ENCODE results near the gene CUX1. TPM values are rescaled to one million over a fixed set of nuclear protein-coding genes. Genes with fewer than 3 reads are reported as not detected.

CUX1 gene
- total RNA-seq, 1 experiment from 2014 or later, result 116 TPM

DNA sequence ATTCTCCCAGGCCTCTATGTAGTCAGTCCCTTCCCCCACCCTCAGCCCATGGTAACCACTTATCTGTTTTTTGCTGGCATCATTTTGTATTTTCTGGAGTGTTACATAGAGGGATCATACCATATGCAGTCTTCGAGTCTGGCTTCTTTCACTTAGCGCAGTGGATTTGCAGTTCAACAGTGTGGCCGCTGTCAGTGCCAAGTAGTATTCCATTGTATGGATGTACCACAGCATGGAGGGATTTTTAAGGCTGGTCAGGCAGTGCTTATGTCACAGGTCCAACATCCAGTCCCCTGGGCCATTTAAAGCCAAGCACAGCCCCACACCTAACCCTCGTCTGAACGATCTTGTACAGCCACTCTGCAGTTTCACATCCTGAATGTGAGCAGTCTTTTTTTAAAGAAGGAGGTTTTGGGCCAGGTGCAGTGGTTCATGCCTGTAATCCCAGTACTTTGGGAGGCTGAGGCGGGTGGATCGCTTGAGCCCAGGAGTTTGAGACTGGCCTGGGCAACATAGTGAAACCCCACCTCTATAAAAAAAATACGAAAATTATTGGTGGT is 121.8 kb downstream of the CUX1 start:
- Mint-ChIP-seq H3K27ac (ENCODE audit: unreplicated experiment) (no peak overlapping the region), H3K27me3 (ENCODE audit: insufficient read depth, unreplicated experiment) (no peaks in the 10 kb centered on the region)
- intact Hi-C loops (cut with micrococcal nuclease; ENCODE audit: unreplicated experiment), result no loop called here

DNA sequence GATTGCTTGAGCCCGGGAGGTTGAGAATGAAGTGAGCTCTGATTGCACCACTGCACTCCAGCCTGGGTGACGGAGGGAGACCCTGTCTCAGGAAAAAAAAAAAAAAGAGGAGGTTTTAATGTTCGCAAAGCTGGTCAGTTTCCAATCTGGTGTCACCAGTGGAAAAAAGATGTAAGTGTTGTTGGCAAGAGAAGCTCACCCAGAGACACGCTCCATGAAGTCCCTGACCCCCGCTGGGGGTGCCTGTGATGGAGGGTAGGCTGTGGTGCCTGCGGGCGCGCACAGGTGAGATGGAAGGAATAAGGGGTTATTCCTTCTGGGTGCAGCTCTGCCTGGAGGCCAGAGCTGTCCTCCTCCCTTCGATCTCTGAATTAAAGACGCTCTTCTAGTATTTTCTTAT is 122.7 kb downstream of the CUX1 start:
- no peaks in the 10 kb centered on the region for H3K27me3 Mint-ChIP-seq (ENCODE audit: insufficient read depth, unreplicated experiment)
- ChIA-PET CTCF (no interaction called here), POLR2A (no interaction called here)
- no peak overlapping the region for H3K27ac Mint-ChIP-seq (ENCODE audit: unreplicated experiment)
- H3K36me3 Mint-ChIP-seq (ENCODE audit: insufficient read depth, unreplicated experiment), result peaks cover 72% of the 10 kb centered on the region
- H3K9me3 Mint-ChIP-seq (ENCODE audit: unreplicated experiment), result no peaks in the 10 kb centered on the region
- Histone ChIP-seq H3K4me1 (peaks cover 16% of the 10 kb centered on the region), H3K36me3 (ENCODE audit: control insufficient read depth, insufficient read depth, low read length) (no peaks in the 10 kb centered on the region), H3K4me3 (ENCODE audit: low read depth, low read length) (no peak overlapping the region), H3K27me3 (replicated peaks; ENCODE audit: control insufficient read depth, insufficient read depth, low read length) (no peaks in the 10 kb centered on the region), H3K9me3 (no peaks in the 10 kb centered on the region)
- no peak for DNase-seq
- peaks cover 8% of the 10 kb centered on the region for H3K4me1 Mint-ChIP-seq (ENCODE audit: low read depth, unreplicated experiment)
- intact Hi-C loops (cut with micrococcal nuclease; ENCODE audit: unreplicated experiment), result no loop called here
- no peak overlapping the region for H3K4me3 Mint-ChIP-seq (ENCODE audit: unreplicated experiment)
- no TSS peak for BruUV-seq (replicated peaks)
- TF ChIP-seq, protein P1, sequence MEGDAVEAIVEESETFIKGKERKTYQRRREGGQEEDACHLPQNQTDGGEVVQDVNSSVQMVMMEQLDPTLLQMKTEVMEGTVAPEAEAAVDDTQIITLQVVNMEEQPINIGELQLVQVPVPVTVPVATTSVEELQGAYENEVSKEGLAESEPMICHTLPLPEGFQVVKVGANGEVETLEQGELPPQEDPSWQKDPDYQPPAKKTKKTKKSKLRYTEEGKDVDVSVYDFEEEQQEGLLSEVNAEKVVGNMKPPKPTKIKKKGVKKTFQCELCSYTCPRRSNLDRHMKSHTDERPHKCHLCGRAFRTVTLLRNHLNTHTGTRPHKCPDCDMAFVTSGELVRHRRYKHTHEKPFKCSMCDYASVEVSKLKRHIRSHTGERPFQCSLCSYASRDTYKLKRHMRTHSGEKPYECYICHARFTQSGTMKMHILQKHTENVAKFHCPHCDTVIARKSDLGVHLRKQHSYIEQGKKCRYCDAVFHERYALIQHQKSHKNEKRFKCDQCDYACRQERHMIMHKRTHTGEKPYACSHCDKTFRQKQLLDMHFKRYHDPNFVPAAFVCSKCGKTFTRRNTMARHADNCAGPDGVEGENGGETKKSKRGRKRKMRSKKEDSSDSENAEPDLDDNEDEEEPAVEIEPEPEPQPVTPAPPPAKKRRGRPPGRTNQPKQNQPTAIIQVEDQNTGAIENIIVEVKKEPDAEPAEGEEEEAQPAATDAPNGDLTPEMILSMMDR (IDR thresholded peaks at IDR 0.05; ENCODE audit: insufficient read depth in 1 of 2, low read depth in 1 of 2, low read length in 1 of 2, severe bottlenecking in 1 of 2, unreplicated experiment in 1 of 2), result no peak

More for the DNA sequence above, 121.8 kb downstream of the CUX1 start:
- Mint-ChIP-seq H3K9me3 (ENCODE audit: unreplicated experiment) (no peaks in the 10 kb centered on the region), H3K36me3 (ENCODE audit: insufficient read depth, unreplicated experiment) (peaks cover 80% of the 10 kb centered on the region), H3K4me1 (ENCODE audit: low read depth, unreplicated experiment) (peaks cover 17% of the 10 kb centered on the region), H3K4me3 (ENCODE audit: unreplicated experiment) (no peak overlapping the region)
- ChIA-PET CTCF (no interaction called here), POLR2A (no interaction called here)
- H3K36me3 ChIP-seq (ENCODE audit: control insufficient read depth, insufficient read depth, low read length), result no peaks in the 10 kb centered on the region
- H3K27me3 ChIP-seq (replicated peaks; ENCODE audit: control insufficient read depth, insufficient read depth, low read length), result no peaks in the 10 kb centered on the region
- no peak for DNase-seq
- H3K4me1 ChIP-seq, result peaks cover 26% of the 10 kb centered on the region
- TF ChIP-seq, protein P1 (IDR thresholded peaks at IDR 0.05; ENCODE audit: insufficient read depth in 1 of 2, low read depth in 1 of 2, low read length in 1 of 2, severe bottlenecking in 1 of 2, unreplicated experiment in 1 of 2), result no peak
- H3K9me3 ChIP-seq, result no peaks in the 10 kb centered on the region
- BruUV-seq (replicated peaks), result no TSS peak
- no peak overlapping the region for H3K4me3 ChIP-seq (ENCODE audit: low read depth, low read length)

DNA sequence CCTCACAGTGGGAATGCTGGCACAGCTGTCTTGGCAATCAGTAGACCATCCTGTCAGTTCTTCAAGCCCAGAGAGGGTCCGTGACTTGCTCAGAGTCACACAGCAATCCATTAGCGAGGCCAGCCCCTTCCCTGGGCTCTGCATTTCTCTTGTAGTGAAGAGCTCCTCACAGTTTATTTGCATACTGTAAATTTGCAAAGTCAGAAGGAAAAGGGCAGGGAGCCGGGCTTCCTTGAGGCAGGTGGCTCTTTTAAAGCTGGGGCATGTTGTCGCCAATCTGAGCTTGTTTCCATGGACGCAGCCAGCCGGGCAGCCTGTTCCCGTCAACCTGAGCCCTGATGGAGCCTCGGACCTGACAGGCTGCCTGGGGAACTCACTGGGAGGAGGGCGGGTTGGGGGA is 123.4 kb downstream of the CUX1 start:
- no peak for DNase-seq
- Mint-ChIP-seq H3K27ac (ENCODE audit: unreplicated experiment) (peak overlapping the region; percentile 66), H3K36me3 (ENCODE audit: insufficient read depth, unreplicated experiment) (peaks cover 70% of the 10 kb centered on the region), H3K27me3 (ENCODE audit: insufficient read depth, unreplicated experiment) (no peaks in the 10 kb centered on the region), H3K4me1 (ENCODE audit: low read depth, unreplicated experiment) (peaks cover 6% of the 10 kb centered on the region), H3K9me3 (ENCODE audit: unreplicated experiment) (no peaks in the 10 kb centered on the region), H3K4me3 (ENCODE audit: unreplicated experiment) (no peak overlapping the region)
- CTCF ChIA-PET, result interaction anchor here (0.6 kb wide), 1 partner anchor 45 kb away, joined by 7 read pairs; no protein-coding TSS in a partner anchor
- Histone ChIP-seq H3K9me3 (no peaks in the 10 kb centered on the region), H3K4me3 (ENCODE audit: low read depth, low read length) (no peak overlapping the region), H3K4me1 (peaks cover 13% of the 10 kb centered on the region), H3K27me3 (replicated peaks; ENCODE audit: control insufficient read depth, insufficient read depth, low read length) (no peaks in the 10 kb centered on the region), H3K36me3 (ENCODE audit: control insufficient read depth, insufficient read depth, low read length) (no peaks in the 10 kb centered on the region)
- POLR2A ChIA-PET, result no interaction called here
- no TSS peak for BruUV-seq (replicated peaks)
- intact Hi-C loops (cut with micrococcal nuclease; ENCODE audit: unreplicated experiment), result no loop called here
- TF ChIP-seq, protein P1 (IDR thresholded peaks at IDR 0.05; ENCODE audit: insufficient read depth in 1 of 2, low read depth in 1 of 2, low read length in 1 of 2, severe bottlenecking in 1 of 2, unreplicated experiment in 1 of 2), result no peak

Measured in Caco-2 (cell line).